CD4-positive, alpha-beta T cell treated with Interleukin-21 for 1 hour (primary cell): ENCODE results near the gene GPR108.
"Not testable (repeated sequence)": the region's sequence is repeated elsewhere in the genome, so short reads cannot be mapped to it uniquely, and the experiment has no call there.

Experiments
- DNase-seq: peaks from one replicate; pipeline ENCODE4 v3.0.0-alpha.2; 2020

Gene GPR108

DNA sequence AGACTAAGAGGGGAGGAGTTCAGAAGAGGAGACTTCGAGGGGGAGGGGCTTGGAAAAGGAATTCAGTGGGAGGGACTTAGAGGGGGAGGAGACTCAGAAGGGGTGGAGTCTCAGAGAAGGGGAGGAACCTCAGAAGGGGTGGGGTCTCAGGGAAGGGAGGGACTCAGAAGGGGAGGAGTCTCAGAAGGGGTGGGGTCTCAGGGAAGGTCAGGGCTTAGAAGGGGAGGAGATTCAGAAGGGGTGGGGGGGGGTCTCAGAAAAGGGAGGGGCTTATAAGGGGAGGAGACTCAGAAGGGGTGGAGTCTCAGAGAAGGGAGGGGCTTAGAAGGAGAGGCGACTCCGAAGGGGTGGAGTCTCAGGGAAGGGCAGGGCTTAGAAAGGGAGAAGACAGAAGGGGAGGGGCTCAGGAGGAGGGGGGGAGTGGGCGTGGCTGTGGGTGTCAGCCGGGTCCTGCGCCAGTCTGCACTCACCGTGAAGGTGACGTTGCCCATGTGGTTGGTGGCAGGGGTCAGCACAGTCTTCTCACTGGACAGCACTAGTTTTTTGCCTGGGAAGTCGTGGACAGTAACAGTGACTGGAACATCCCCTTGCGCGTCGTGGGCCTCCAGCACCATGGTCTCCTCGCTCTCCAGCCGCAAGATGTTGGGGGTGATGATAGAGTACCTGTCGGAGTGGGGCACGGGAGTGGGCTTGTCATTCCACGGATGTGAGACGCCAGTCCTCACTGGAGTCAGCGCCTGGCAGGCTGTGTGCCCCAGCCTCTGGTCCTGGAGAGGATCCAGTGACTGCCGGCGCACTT is 18.4 kb downstream of the GPR108 start:
- DNase-seq: peak; percentile 31

DNA sequence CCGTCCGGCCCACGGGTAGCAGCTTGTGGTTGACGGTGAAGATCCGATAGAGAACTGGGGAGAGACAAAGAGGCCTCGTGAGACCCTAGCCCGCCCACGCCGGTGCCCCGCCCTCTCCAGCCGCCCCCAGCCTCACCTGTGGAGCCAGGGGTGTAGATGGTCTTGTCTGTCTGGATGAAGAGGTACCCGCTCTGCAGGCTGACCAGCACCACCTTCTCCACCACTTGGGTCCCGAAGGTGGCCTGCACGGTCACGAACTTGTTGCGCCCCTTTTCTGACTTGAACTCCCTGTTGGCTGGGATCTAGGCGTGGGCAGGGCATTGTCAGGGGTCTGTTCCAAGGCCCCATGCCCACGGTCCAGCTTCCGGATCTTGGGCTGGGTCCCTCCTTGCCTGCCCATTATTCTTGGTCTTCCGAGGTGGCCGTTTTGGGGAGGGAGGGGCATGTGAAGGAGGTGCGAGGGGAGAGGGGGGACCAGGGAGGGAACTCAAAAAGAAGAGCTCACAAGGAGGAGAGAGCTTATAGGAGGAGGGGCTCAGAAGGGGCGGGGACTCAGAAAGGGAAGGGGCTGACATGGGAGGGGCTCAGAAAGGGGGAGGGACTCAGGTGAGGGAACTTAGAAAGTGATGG is 19.2 kb downstream of the GPR108 start:
- no peak for DNase-seq

GRCh38 chr19:6717441-6717971 is 19.9 kb downstream of the GPR108 start:
- DNase-seq: no peak

GRCh38 chr19:6717036-6717435 is 20.3 kb downstream of the GPR108 start:
- no peak for DNase-seq

- DNase-seq: no peak
Measured at GRCh38 chr19:6716610-6716970, 20.8 kb downstream of the GPR108 start.

GRCh38 chr19:6714749-6715555 is 22.4 kb downstream of the GPR108 start:
- no peak for DNase-seq

DNA sequence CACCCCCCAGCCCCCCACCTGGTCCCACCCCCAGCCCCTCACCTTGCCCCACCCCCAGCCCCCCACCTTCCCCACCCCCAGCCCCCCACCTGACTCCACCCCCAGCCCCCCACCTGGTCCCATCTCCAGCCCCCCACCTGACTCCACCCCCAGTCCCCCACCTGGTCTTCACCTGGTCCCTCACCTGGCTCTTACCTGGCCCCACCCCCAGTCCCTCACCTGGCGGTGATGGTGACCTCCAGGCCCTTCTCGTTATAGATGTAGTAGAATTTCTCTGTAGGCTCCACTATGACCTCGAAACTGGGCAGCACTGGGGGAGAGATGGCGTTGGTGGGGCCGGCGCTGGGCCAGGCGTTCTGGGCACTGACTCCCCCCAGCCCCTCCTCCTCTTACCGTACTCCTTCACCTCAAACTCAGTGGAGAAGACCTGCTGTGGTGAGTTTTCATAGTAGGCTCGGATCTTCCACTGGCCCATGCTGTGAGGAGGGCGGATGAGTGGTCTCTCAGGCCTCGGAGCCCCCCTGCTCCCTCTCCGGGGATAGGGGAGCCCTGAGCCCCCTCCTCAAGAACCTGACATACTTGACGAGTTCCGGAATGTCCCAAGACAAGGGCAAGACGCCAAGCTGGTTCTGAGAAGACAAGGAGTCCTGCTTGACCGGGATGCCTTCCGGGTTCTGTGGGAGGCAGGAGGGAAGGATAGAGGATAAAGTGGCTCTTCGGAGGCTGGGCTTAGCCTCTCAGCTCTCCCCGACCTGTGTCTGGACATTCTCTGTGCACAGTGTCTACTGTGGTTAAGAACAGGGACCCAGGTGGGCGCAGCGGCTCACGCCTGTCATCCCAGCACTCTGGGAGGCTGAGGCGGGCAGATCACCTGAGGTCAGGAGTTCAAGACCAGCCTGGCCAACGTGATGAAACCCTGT is 23.3 kb downstream of the GPR108 start:
- no peak for DNase-seq

GRCh38 chr19:6712692-6713670 is 24.4 kb downstream of the GPR108 start:
- no peak for DNase-seq

GRCh38 chr19:6712231-6712630 is 25.1 kb downstream of the GPR108 start:
- DNase-seq: no peak

DNA sequence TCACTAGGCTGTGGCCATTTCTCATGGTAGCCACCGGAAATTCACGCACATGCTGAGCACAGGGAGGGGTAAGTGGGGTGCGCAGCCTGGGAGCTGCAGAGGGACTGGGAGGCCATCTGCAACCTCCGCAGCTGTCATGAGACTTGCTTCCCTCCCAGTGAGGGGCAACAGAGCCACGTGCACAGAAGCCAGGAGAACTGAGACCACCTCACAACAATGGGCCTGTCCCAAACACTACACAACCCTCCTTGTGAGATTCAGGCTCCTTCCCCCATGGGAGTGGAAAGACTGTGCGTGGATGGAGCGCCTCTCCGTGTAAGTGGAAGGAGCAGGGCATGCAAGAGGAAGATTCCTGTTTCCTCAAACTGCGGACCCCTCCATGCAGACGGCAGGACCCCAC is 25.8 kb downstream of the GPR108 start:
- no peak for DNase-seq

GRCh38 chr19:6711078-6711361 is 26.4 kb downstream of the GPR108 start:
- DNase-seq: no peak

DNA sequence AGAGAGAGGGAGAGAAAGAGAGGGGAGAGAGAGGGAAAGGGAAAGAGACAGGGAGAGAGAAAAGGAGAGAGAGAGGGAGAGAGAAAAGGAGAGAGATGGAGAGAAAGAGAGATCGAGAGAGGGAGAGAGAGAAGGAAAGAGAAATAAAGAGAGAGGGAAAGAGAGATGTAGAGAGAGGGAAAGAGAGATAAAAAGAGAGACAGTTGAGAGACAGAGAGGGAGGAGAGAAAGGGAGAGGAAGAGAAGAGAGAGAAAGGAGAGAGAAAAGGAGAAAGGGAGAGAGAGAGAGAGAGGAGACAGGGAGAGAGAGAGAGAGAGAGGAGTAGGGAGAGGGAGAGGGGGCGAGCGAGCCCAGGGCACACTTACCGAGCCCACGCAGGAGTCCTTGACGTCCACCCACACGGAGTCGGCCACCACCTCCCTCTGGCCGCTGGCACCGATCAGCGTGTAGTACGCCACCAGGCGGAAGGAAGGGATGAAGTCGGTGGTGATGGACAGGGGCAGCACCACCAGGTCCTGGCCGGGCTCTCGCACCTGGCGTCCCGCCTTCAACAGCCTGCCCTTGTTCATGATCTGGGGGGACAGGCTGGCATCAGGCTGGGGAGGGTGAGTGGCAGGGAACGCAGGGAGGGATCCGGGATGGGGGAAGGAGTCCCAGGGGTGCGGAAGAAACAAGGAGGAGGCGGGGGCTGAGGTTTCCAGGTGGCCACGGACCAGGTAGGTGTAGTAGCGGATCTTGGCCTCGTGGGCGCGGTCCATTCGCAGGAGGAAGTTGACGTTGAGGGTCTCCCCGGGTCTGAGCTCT is 26.9 kb downstream of the GPR108 start:
- DNase-seq: peak; percentile 9

- DNase-seq: no peak
Measured at GRCh38 chr19:6709549-6709948, 27.8 kb downstream of the GPR108 start.

DNA sequence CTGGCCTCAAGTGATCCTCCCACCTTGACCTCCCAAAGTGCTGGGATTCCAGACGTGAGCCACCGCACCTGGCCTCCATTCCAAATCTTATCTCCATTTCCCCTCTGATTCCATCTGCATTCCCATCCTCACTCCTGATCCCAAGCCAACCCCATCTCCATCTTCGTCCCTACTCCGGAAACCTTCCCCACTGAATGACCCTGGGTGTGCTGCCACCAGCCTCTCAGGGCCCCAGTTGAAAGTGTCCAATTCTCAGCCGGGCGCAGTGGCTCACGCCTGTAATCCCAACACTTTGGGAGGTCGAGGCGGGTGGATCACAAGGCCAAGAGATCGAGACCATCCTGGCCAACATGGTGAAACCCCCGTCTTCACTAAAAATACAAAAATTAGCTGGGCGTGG is 28.5 kb downstream of the GPR108 start:
- not testable (repeated sequence) for DNase-seq

DNA sequence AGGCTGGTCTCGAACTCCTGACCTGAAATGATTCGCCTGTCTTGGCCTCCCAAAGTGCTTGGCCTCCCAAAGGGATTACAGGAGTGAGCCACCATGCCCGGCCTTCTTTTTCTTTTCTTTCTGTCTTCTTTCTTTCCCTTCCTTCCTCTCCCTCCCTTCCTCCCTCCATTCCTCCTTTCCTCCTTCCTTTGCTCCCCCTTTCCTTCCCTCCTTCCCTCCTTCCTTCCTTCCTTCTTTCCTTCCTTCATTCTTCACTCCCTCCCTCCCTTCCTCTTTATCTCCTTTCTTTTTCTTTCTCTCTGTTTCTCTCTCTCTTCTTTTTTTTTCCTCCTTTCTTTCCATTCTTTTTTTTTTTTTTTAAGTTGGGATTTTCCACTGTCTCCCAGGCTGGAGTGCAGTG is 29.0 kb downstream of the GPR108 start:
- no peak for DNase-seq

DNA sequence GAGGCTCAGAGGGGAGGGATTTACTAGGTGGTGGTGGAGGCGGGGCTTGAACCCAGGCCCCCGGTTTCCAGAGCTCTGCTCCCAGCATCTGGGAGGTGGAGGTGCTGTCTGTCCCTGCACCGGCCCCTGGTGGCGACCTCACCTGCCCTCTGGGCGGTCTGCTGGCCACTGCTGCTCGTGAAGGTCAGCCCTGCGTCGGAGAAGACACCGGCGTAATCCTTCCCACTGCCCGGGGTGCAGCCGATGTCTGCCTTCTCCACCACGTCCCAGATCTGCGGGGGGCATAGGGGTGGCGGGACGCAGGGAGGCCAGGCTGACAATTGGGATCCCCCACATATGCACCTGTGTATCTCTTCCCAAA is 29.7 kb downstream of the GPR108 start:
- no peak for DNase-seq

DNA sequence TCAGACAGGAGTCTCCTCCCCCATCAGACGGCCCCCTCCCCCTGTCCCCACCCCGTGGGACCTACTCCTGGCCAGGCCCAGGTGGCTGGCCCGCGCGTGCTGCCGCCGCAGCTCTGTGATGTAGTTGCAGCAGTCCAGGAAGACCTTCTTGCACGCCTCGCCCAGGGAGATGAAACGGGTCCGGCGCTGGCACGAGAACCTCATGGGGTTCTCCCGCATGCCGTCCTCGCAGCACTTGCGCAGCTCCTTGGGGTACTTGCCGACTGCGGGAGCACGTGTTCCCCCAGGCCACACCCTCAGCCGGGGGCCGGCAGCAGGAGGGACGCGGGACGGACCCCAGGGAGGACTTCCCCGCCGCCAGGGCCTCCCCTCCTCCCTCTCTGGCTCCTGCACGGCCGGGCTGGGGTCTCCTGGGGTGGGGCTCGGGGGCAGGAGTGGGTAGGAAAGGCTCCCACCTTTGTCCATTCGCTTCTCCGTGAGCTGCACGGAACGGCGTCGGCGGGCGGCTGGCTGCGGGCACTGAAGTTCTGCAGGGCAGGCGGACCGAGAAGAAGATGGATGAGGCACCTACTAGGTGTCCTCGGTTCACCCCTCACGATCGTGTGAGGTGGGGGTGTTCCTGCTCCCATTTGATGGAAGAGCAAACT is 30.2 kb downstream of the GPR108 start:
- no peak for DNase-seq

DNA sequence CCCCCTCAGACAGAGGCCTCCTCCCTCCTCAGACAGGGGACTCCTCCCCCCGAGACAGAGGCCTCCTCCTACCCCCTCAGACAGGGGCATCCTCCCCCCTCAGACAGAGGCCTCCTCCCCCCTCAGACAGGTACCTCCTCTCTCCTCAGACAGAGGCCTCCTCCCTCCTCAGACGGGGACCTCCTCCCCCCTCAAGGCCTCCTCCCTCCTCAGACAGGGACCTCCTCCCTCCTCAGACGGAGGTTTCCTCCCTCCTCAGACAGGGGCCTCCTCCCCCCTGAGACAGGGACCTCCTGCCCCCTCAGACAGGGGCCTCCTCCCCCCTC is 30.8 kb downstream of the GPR108 start:
- no peak for DNase-seq

GRCh38 chr19:6705931-6706632 is 31.3 kb downstream of the GPR108 start:
- no peak for DNase-seq
